WTC11 (cell line): ENCODE results near the gene FAM114A2.

Source experiments
- ARID4B ChIP-seq: sonication (generic); formaldehyde crosslinking; IDR thresholded peaks from 2 replicates; pipeline ENCODE4 v1.8.0; 2023; ENCODE audit warnings: missing genetic modification reagents, mild to moderate bottlenecking, borderline replicate concordance
- ATF1 ChIP-seq: sonication (generic); formaldehyde crosslinking; IDR thresholded peaks from 2 replicates; pipeline ENCODE4 v1.8.1; 2023; ENCODE audit warnings: mild to moderate bottlenecking, moderate library complexity, missing genetic modification reagents
- CREB1 ChIP-seq: sonication (generic); formaldehyde crosslinking; IDR thresholded peaks from 2 replicates; pipeline ENCODE4 v1.8.0; 2023; ENCODE audit warnings: mild to moderate bottlenecking, missing genetic modification reagents
- CTCF ChIP-seq: fragments of 200-600 bp; IDR thresholded peaks from 2 replicates; pipeline ENCODE4 v1.8.0; 2022; ENCODE audit warnings: antibody characterized with exemption
- ETV6 ChIP-seq: sonication (generic); formaldehyde crosslinking; IDR thresholded peaks from 2 replicates; pipeline ENCODE4 v1.8.1; 2022; ENCODE audit warnings: mild to moderate bottlenecking, missing genetic modification reagents
- MAX ChIP-seq: sonication (generic); formaldehyde crosslinking; IDR thresholded peaks from 2 replicates; pipeline ENCODE4 v1.8.0; 2022; ENCODE audit warnings: mild to moderate bottlenecking, missing genetic modification reagents
- NFYB ChIP-seq: sonication (generic); formaldehyde crosslinking; conservative IDR thresholded peaks from 2 replicates; pipeline ENCODE4 v1.8.0; 2022; ENCODE audit warnings: low read depth, missing genetic modification reagents
- PRDM15 ChIP-seq: sonication (generic); formaldehyde crosslinking; IDR thresholded peaks from 2 replicates; pipeline ENCODE4 v1.8.0; 2022; ENCODE audit warnings: missing genetic modification reagents
- SMAD3 ChIP-seq: sonication (generic); formaldehyde crosslinking; IDR thresholded peaks from 2 replicates; pipeline ENCODE4 v1.8.0; 2022; ENCODE audit warnings: missing genetic modification reagents, mild to moderate bottlenecking, borderline replicate concordance
- SMAD4 ChIP-seq: sonication (generic); formaldehyde crosslinking; IDR thresholded peaks from 2 replicates; pipeline ENCODE4 v1.8.0; 2022; ENCODE audit warnings: mild to moderate bottlenecking, missing genetic modification reagents
- STAT6 ChIP-seq: sonication (generic); formaldehyde crosslinking; conservative IDR thresholded peaks from 2 replicates; pipeline ENCODE4 v1.8.1; 2023; ENCODE audit warnings: mild to moderate bottlenecking, low read depth, missing genetic modification reagents, moderate library complexity
- USF2 ChIP-seq: sonication (generic); formaldehyde crosslinking; IDR thresholded peaks from 2 replicates; pipeline ENCODE4 v1.8.1; 2023; ENCODE audit warnings: mild to moderate bottlenecking, missing genetic modification reagents, moderate library complexity
- ZBTB43 ChIP-seq: sonication (generic); formaldehyde crosslinking; IDR thresholded peaks from 2 replicates; pipeline ENCODE4 v1.8.1; 2023; ENCODE audit warnings: mild to moderate bottlenecking, missing genetic modification reagents
- ZNF121 ChIP-seq: sonication (generic); formaldehyde crosslinking; IDR thresholded peaks from 2 replicates; pipeline ENCODE4 v1.8.0; 2023; ENCODE audit warnings: missing genetic modification reagents

GRCh38 chr5:154077696-154078095, 39.0 kb upstream of the FAM114A2 start:
- TF ChIP-seq CTCF: no peak
- no peak for TF ChIP-seq SMAD3 (CRISPR knock-in tag)
- TF ChIP-seq MAX (CRISPR knock-in tag): no peak
- TF ChIP-seq ETV6 (CRISPR knock-in tag): no peak
- no peak for TF ChIP-seq ATF1 (CRISPR knock-in tag)
- TF ChIP-seq USF2 (CRISPR knock-in tag): no peak
- no peak for TF ChIP-seq NFYB (CRISPR knock-in tag)
- no peak for TF ChIP-seq ARID4B (CRISPR knock-in tag)
- no peak for TF ChIP-seq CREB1
- no peak for TF ChIP-seq SMAD4 (CRISPR knock-in tag)
- no peak for TF ChIP-seq PRDM15 (CRISPR knock-in tag)
- no peak for TF ChIP-seq STAT6
- no peak for TF ChIP-seq ZBTB43 (CRISPR knock-in tag)
- TF ChIP-seq ZNF121 (CRISPR knock-in tag): no peak
